H9 (cell line): Measurements from ENCODE around the gene PTPN21. TPM values are rescaled to one million over a fixed set of nuclear protein-coding genes. Genes with fewer than 3 reads are reported as not detected.

ENCODE experiments used
- DNase-seq: peaks from one replicate; pipeline ENCODE4 v3.0.0-alpha.2; 2017
- H2AFZ ChIP-seq: one replicate; pipeline ENCODE4 v1.6.1; 2013; ENCODE audit warnings: mild to moderate bottlenecking, low read length, control low read depth, moderate library complexity
- H2AK5ac ChIP-seq: 2 replicates; pipeline ENCODE4 v1.6.1; 2013; ENCODE audit warnings: low read length, control low read depth, mixed read lengths; ENCODE audit not compliant: insufficient read length
- H2BK120ac ChIP-seq: one replicate; pipeline ENCODE4 v1.6.1; 2013; ENCODE audit warnings: low read depth, mild to moderate bottlenecking, low read length, control low read depth, inconsistent platforms; ENCODE audit not compliant: poor library complexity, severe bottlenecking
- H2BK12ac ChIP-seq: 2 replicates; pipeline ENCODE4 v1.6.1; 2013; ENCODE audit warnings: low read length, control low read depth, mixed read lengths, low read depth; ENCODE audit not compliant: insufficient read length
- H2BK15ac ChIP-seq: 2 replicates; pipeline ENCODE4 v1.6.1; 2013; ENCODE audit warnings: low read depth, low read length, control low read depth
- H2BK20ac ChIP-seq: one replicate; pipeline ENCODE4 v1.6.1; 2013; ENCODE audit warnings: low read depth, mild to moderate bottlenecking, low read length, control low read depth, inconsistent platforms; ENCODE audit not compliant: poor library complexity, severe bottlenecking
- H2BK5ac ChIP-seq: 2 replicates; pipeline ENCODE4 v1.6.1; 2013; ENCODE audit warnings: low read length, control low read depth, mixed read lengths; ENCODE audit not compliant: insufficient read length
- H3K14ac ChIP-seq: 2 replicates; pipeline ENCODE4 v1.6.1; 2013; ENCODE audit warnings: low read length, control low read depth; ENCODE audit not compliant: insufficient read depth
- H3K18ac ChIP-seq: 2 replicates; pipeline ENCODE4 v1.6.1; 2013; ENCODE audit warnings: low read depth, mild to moderate bottlenecking, mixed read lengths, low read length, control low read depth; ENCODE audit not compliant: insufficient read length
- H3K23ac ChIP-seq: 2 replicates; pipeline ENCODE4 v1.6.1; 2013; ENCODE audit warnings: low read length, control low read depth, mixed read lengths, low read depth; ENCODE audit not compliant: insufficient read length
- H3K23me2 ChIP-seq: 2 replicates; pipeline ENCODE4 v1.6.1; 2013; ENCODE audit warnings: low read depth, mild to moderate bottlenecking, mixed read lengths, low read length, control low read depth; ENCODE audit not compliant: insufficient read length, poor library complexity, severe bottlenecking
- H3K27ac ChIP-seq: 2 replicates; pipeline ENCODE4 v1.5.1; 2013; ENCODE audit warnings: low read length, control low read depth, mixed read lengths, low read depth; ENCODE audit not compliant: insufficient read length
- H3K27me3 ChIP-seq: 2 replicates; pipeline ENCODE4 v1.6.1; 2013; ENCODE audit warnings: low read length, control low read depth, inconsistent platforms; ENCODE audit not compliant: insufficient read depth
- H3K4ac ChIP-seq: 2 replicates; pipeline ENCODE4 v1.6.1; 2013; ENCODE audit warnings: low read depth, mild to moderate bottlenecking, control low read depth, inconsistent platforms, low read length, moderate library complexity
- H3K4me1 ChIP-seq: 2 replicates; pipeline ENCODE4 v1.6.1; 2013; ENCODE audit warnings: low read length, control low read depth, inconsistent platforms; ENCODE audit not compliant: insufficient read depth
- H3K4me2 ChIP-seq: 2 replicates; pipeline ENCODE4 v1.6.1; 2013; ENCODE audit warnings: low read length, control low read depth, mixed read lengths; ENCODE audit not compliant: insufficient read length, insufficient read depth
- H3K56ac ChIP-seq: 2 replicates; pipeline ENCODE4 v1.6.1; 2013; ENCODE audit warnings: low read depth, mild to moderate bottlenecking, mixed read lengths, low read length, control low read depth; ENCODE audit not compliant: insufficient read length
- H3K79me1 ChIP-seq: 2 replicates; pipeline ENCODE4 v1.6.1; 2013; ENCODE audit warnings: low read depth, mild to moderate bottlenecking, moderate library complexity, low read length, control low read depth, inconsistent platforms; ENCODE audit not compliant: insufficient read depth, poor library complexity, severe bottlenecking
- H3K79me2 ChIP-seq: 2 replicates; pipeline ENCODE4 v1.6.1; 2013; ENCODE audit warnings: low read length, control low read depth, inconsistent platforms; ENCODE audit not compliant: insufficient read depth
- H3K9ac ChIP-seq: 2 replicates; pipeline ENCODE4 v1.6.1; 2013; ENCODE audit warnings: low read length, control low read depth, mixed read lengths; ENCODE audit not compliant: insufficient read length; ENCODE audit errors: extremely low read depth
- H3K9me3 ChIP-seq: one replicate; pipeline ENCODE4 v1.6.1; 2013; ENCODE audit warnings: low read depth, low read length, inconsistent platforms; ENCODE audit not compliant: control insufficient read depth
- H3T11ph ChIP-seq: one replicate; pipeline ENCODE4 v1.6.1; 2013; ENCODE audit warnings: mild to moderate bottlenecking, low read length, control low read depth, inconsistent platforms
- H4K20me1 ChIP-seq: one replicate; pipeline ENCODE4 v1.6.1; 2013; ENCODE audit not compliant: control insufficient read depth, insufficient read length, insufficient read depth
- H4K5ac ChIP-seq: 2 replicates; pipeline ENCODE4 v1.6.1; 2013; ENCODE audit warnings: low read depth, mild to moderate bottlenecking, mixed read lengths, low read length, control low read depth; ENCODE audit not compliant: insufficient read length
- H4K8ac ChIP-seq: replicated peaks from 2 replicates; pipeline ENCODE4 v1.6.1; 2013; ENCODE audit warnings: low read length, control low read depth, mixed read lengths, low read depth; ENCODE audit not compliant: insufficient read length
- H4K91ac ChIP-seq: 2 replicates; pipeline ENCODE4 v1.6.1; 2013; ENCODE audit warnings: low read depth, mild to moderate bottlenecking, moderate library complexity, mixed read lengths, low read length, control low read depth; ENCODE audit not compliant: insufficient read length
- H3K27ac Mint-ChIP-seq, 3 experiments: 2 replicates in 2 of 3; 3 replicates in 1 of 3; pipeline ENCODE4 v1.8.0; 2020 to 2021; ENCODE audit warnings: mixed read lengths in 3 of 3, mild to moderate bottlenecking in 1 of 3, moderate library complexity in 1 of 3
- H3K27me3 Mint-ChIP-seq: 2 replicates; pipeline ENCODE4 v1.8.0; 2021; ENCODE audit warnings: low read depth, mild to moderate bottlenecking, moderate library complexity, mixed read lengths
- H3K36me3 Mint-ChIP-seq, 3 experiments: 2 replicates in 2 of 3; 3 replicates in 1 of 3; pipeline ENCODE4 v1.8.0; 2020 to 2021; ENCODE audit warnings: low read depth in 3 of 3, mixed read lengths in 3 of 3; ENCODE audit not compliant: insufficient read depth in 1 of 3
- H3K4me1 Mint-ChIP-seq, 2 experiments: 2 replicates each; pipeline ENCODE4 v1.8.0; 2020; ENCODE audit warnings: mixed read lengths in 2 of 2
- H3K4me3 Mint-ChIP-seq, 2 experiments: 2 replicates in 1 of 2; 3 replicates in 1 of 2; pipeline ENCODE4 v1.8.0; 2020 to 2021; ENCODE audit warnings: mild to moderate bottlenecking in 2 of 2, mixed read lengths in 2 of 2, moderate library complexity in 1 of 2
- H3K9me3 Mint-ChIP-seq, 2 experiments: 2 replicates in 1 of 2; 3 replicates in 1 of 2; pipeline ENCODE4 v1.8.0; 2020; ENCODE audit warnings: mild to moderate bottlenecking in 2 of 2, mixed read lengths in 2 of 2, moderate library complexity in 1 of 2
- WGBS: extraction: QIAGEN DNeasy Blood & Tissue Kit; methylation state at CpG from one replicate; pipeline ENCODE4 v1.1.7; 2013; ENCODE audit warnings: missing lambda C conversion rate, low lambda C conversion rate, mixed read lengths; ENCODE audit not compliant: insufficient read length; ENCODE audit errors: extremely low coverage; 5-methylcytosine and 5-hydroxymethylcytosine counted together
- total RNA-seq: library from RNA; stranded (reverse); gene quantifications from 2 replicates; pipeline ENCODE4 v1.2.1, GENCODE V29; 2021
- TF ChIP-seq, protein P1 (sequence below): fragments of 200-600 bp; sonication (generic); conservative IDR thresholded peaks from 3 replicates; pipeline ENCODE4 v1.8.0; 2021; ENCODE audit warnings: antibody characterized with exemption, mild to moderate bottlenecking

The PTPN21 gene
- total RNA-seq, 1 experiment from 2014 or later: 14.3 TPM

DNA sequence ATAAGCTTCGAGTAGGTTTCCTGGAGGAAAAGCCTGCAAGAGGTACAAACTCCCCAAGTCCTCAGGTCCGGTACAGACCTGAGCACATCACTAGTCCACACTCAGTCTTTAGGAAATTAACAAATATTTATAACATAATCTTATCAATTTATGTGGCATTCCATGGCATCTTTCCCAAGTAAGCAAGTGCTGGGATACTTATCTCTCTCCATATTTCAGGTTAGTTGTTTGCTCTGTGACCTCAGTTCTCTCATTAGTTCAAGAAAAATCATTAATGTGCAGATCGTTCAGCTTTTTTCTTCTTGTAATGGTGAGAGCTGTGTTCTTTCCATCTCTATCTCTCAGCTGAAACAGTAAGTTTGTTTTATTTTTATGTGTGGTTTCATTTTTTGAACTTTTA lies 134.6 kb downstream of the PTPN21 start:
- Histone ChIP-seq H3K4me1 (no peaks in the 10 kb centered on the region), H3K4me2 (no peak overlapping the region), H3K23ac (no peak overlapping the region), H3K14ac (no peak overlapping the region), H3T11ph (no peak overlapping the region), H2AK5ac (no peak overlapping the region), H3K18ac (no peak overlapping the region), H3K9me3 (no peaks in the 10 kb centered on the region), H3K27ac (no peak overlapping the region), H3K79me2 (no peaks in the 10 kb centered on the region), H3K9ac (no peak overlapping the region), H2BK12ac (no peak overlapping the region), H4K91ac (no peak overlapping the region), H2BK15ac (no peak overlapping the region), H4K5ac (no peak overlapping the region), H4K20me1 (no peaks in the 10 kb centered on the region), H3K56ac (no peak overlapping the region), H2BK20ac (no peak overlapping the region), H3K79me1 (no peaks in the 10 kb centered on the region), H2BK120ac (no peak overlapping the region), H2BK5ac (no peak overlapping the region), H3K27me3 (no peaks in the 10 kb centered on the region), H2AFZ (no peak overlapping the region), H4K8ac (no peak overlapping the region), H3K4ac (no peak overlapping the region), H3K23me2 (no peaks in the 10 kb centered on the region)
- no peaks in the 10 kb centered on the region for H3K4me1 Mint-ChIP-seq
- WGBS: no CpG with 5 or more reads among the region's 3 CpGs
- TF ChIP-seq, protein P1, sequence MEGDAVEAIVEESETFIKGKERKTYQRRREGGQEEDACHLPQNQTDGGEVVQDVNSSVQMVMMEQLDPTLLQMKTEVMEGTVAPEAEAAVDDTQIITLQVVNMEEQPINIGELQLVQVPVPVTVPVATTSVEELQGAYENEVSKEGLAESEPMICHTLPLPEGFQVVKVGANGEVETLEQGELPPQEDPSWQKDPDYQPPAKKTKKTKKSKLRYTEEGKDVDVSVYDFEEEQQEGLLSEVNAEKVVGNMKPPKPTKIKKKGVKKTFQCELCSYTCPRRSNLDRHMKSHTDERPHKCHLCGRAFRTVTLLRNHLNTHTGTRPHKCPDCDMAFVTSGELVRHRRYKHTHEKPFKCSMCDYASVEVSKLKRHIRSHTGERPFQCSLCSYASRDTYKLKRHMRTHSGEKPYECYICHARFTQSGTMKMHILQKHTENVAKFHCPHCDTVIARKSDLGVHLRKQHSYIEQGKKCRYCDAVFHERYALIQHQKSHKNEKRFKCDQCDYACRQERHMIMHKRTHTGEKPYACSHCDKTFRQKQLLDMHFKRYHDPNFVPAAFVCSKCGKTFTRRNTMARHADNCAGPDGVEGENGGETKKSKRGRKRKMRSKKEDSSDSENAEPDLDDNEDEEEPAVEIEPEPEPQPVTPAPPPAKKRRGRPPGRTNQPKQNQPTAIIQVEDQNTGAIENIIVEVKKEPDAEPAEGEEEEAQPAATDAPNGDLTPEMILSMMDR: no peak
- H3K36me3 Mint-ChIP-seq: peaks cover 18 to 25% (median 20%) of the 10 kb centered on the region in 3 experiments
- peaks cover 10 to 11% of the 10 kb centered on the region in 2 experiments; a peak in 4 of 5 replicates for H3K9me3 Mint-ChIP-seq
- no peak overlapping the region for H3K27ac Mint-ChIP-seq
- H3K4me3 Mint-ChIP-seq: no peak overlapping the region
- no peaks in the 10 kb centered on the region for H3K27me3 Mint-ChIP-seq
- DNase-seq: no peak
